A172 (cell line): ENCODE results near the gene STAC. TPM values are rescaled to one million over a fixed set of nuclear protein-coding genes. Genes with fewer than 3 reads are reported as not detected.

Experiments
- DNase-seq: peaks from one replicate; pipeline ENCODE4 v3.0.0-alpha.2; 2015; ENCODE audit warnings: low spot score
- total RNA-seq: library from RNA; depleted of rRNA; stranded (reverse); fragments of >200 nt; shearing (Covaris generic); gene quantifications from 2 replicates; pipeline ENCODE4 v1.2.3, GENCODE V29; 2014

STAC gene
- total RNA-seq, 1 experiment from 2014 or later = 1.2 TPM

GRCh38 chr3:36591959-36592358 is 211.7 kb downstream of the STAC start:
- DNase-seq = no peak

GRCh38 chr3:36595511-36595910 is 215.2 kb downstream of the STAC start:
- no peak for DNase-seq

GRCh38 chr3:36596419-36596818 is 216.1 kb downstream of the STAC start:
- no peak for DNase-seq

- DNase-seq = peak; percentile 63
These were observed 217.1 kb downstream of the STAC start for GRCh38 chr3:36597422-36597821.
